HL-60 (cell line): ENCODE measurements around the gene TRIM9.

Source experiments
- CTCF ChIP-seq: IDR thresholded peaks from one replicate; pipeline ENCODE4 v1.5.1; 2011; ENCODE audit warnings: low read length, control low read depth, inconsistent platforms; ENCODE audit not compliant: insufficient read depth
- GABPA ChIP-seq: IDR thresholded peaks from 2 replicates; pipeline ENCODE4 v1.6.1; 2012; ENCODE audit warnings: low read depth
- POLR2AphosphoS5 ChIP-seq: IDR thresholded peaks from 2 replicates; pipeline ENCODE4 v1.6.1; 2012; ENCODE audit warnings: low read depth
- TF ChIP-seq, protein P1 (sequence below): IDR thresholded peaks from 2 replicates; pipeline ENCODE4 v1.6.1; 2012; ENCODE audit warnings: low read depth; ENCODE audit not compliant: insufficient replicate concordance

GRCh38 chr14:51080645-51081044 lies 14.3 kb downstream of the TRIM9 start:
- no peak for TF ChIP-seq CTCF
- TF ChIP-seq GABPA, result no peak
- TF ChIP-seq POLR2AphosphoS5, result no peak
- TF ChIP-seq, protein P1, sequence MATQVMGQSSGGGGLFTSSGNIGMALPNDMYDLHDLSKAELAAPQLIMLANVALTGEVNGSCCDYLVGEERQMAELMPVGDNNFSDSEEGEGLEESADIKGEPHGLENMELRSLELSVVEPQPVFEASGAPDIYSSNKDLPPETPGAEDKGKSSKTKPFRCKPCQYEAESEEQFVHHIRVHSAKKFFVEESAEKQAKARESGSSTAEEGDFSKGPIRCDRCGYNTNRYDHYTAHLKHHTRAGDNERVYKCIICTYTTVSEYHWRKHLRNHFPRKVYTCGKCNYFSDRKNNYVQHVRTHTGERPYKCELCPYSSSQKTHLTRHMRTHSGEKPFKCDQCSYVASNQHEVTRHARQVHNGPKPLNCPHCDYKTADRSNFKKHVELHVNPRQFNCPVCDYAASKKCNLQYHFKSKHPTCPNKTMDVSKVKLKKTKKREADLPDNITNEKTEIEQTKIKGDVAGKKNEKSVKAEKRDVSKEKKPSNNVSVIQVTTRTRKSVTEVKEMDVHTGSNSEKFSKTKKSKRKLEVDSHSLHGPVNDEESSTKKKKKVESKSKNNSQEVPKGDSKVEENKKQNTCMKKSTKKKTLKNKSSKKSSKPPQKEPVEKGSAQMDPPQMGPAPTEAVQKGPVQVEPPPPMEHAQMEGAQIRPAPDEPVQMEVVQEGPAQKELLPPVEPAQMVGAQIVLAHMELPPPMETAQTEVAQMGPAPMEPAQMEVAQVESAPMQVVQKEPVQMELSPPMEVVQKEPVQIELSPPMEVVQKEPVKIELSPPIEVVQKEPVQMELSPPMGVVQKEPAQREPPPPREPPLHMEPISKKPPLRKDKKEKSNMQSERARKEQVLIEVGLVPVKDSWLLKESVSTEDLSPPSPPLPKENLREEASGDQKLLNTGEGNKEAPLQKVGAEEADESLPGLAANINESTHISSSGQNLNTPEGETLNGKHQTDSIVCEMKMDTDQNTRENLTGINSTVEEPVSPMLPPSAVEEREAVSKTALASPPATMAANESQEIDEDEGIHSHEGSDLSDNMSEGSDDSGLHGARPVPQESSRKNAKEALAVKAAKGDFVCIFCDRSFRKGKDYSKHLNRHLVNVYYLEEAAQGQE, result no peak
